HG03095 (cell line): ENCODE data around the gene SETD1A.

Experiments used
- ATAC-seq: cut with Tn5 transposase; IDR thresholded peaks from one replicate; pipeline ENCODE4 v1.9.1; 2021; ENCODE audit warnings: moderate library complexity; ENCODE audit not compliant: unreplicated experiment

The SETD1A gene

GRCh38 chr16:30996985-30997724 lies 39.6 kb downstream of the SETD1A start:
- ATAC-seq, result peak; percentile 64

DNA sequence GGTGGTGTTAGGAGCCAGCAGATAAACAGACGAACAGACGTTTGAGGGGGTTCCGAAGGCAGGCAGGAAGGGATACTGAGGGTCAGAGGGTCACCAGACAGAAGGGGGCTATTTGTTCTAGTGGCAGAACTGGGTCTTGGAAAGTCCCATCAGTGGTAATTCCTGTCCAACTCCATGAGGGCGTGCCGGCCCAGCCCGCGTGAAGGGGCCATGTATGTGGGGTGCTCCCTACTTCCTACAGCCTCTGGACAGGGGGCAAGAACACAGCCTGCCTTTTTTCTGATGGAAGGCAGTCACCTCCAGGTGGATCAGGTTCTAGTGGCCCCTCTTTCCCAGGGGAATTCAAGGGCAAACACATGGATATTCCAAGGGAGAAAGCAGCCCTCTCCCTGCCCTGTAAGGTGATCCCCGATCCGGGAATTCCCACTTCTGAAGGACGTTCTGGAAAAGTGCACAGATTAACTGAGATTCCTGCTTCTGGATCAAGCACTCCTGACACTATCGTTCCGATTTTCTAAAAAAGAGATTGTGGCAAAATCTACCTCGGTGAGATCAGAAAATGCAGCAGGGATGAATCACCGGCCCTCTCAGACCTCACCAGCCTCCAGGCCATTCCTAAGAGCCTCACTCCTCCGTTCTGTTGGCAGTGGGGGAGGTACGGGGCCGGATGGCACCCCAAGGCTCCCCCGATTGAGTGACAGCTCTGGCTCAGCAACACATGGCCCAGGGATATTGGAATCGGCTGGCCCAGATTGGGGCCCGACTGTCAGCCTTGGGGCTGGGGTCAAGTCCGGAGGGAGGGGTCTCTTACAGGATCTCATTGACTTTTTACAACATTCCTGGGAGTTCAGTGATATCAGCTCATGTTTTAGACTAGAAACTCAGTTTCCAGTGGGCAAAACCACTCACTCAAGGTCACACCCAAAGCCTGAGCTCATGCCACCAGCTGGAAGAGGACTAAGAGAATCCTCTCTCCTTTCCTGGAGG lies 40.5 kb downstream of the SETD1A start:
- ATAC-seq, result no peak

DNA sequence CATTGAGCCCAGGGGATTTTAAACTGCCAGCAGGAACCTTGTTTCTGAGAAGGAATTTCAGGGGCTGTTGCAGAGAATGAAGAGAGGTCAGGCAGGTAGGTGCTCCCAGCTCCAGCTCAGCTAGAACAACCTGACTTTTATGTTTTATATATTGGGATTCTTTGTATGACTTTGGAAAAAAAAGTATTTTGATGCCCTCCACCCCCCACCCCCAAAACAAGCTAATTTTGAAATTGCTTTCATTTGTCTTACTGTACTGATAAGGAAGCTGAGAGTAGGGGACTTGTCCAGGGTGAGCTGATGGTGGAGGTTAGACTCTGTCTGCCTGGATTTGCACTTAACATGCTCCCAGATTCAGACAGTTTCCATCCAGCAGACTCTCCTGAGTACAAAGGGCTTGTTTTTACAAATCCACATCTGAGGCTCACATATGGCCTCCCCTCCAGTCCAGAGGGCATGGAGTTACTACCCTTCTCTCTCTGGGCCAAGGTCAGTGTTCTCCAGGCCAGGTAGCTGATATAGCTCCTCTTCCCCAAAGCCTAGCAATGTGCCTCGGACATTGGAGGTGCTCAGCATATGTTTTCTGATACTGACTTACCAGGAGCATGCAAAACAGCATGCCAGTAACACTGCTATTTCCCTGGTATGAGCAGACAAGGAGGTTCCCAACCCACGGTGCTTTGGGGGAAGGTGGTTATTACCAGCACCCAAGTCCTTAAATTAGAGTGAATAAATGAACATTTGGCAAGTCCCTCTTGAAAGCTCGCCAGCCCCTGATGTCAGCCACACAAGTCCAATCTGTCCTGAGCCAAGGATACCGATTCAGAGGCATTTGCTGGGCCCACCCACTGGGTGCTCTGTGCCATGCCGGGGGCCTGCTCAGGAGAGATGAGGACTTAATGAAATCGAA lies 41.6 kb downstream of the SETD1A start:
- no peak for ATAC-seq

DNA sequence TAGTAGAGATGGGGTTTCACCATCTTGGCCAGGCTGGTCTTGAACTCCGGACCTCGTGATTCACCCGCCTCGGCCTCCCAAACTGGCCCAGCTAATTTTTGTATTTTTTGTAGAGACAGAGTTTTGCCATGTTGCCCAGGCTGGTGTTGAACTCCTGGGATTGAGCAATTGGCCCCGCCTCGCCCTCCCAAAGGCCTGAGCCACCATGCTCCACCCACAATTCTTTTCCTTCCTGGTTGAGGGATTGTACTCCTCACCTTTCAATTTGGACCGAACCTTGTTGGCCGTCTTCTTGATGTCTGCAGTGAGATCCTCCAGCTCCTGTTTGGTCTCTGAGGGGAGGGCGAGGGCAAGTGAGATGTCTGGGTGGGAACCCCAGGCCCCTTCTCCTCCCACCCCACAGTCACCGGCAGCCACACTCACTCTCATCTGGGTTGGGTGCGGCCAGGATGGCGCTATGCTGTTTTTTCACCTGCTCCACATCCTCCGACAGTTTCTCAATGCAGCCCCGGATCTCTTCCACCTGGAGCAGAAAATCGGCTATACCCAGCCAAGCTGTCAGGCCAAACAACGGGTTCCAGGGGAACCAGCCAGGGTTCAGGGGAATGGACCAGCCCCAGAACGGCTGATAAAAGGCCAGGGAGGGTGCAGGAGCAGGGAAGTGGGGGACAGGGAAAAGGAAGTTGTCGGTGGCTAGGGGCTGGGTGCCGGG lies 43.3 kb downstream of the SETD1A start:
- ATAC-seq, result no peak

DNA sequence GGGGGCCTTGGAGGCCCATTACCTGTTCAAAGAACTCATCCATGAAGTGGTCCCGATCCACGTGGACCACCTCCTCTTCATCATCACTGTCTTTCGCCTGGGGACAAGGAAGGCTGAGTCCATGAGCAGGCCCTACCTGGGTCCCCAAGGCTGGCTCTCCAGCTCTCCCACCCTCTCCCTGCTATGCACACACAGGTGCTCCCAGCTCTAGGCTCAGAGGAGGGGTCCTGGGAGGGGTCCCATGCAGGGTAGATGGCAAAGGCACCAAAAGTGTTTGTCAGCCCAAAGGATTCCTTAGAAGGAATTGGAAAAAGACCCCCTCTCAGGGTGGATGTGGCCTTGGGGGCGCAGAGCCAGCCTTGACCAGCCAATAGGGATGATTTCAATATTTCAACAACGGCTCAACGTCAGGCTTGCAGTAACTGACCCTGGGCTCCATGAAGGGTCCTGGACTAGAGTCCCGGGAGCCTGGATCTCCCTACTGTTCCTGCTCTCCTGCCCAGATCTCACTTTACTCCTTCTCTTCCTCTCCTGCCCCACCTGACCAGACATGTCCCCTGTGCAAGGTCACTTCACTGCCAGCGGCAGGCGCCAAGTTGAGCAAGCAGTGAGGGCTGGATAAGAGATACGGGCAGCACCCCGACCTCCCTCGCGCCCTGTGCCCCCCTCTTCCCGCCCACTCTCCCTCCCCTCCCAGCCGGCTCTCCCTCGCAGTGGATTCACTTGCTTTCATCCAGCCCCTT lies 44.1 kb downstream of the SETD1A start:
- ATAC-seq, result no peak

- ATAC-seq, result no peak
These were observed 44.7 kb downstream of the SETD1A start for GRCh38 chr16:31002250-31002700.

GRCh38 chr16:31002862-31003341 lies 45.3 kb downstream of the SETD1A start:
- no peak for ATAC-seq

- ATAC-seq, result no peak
These were observed 46.2 kb downstream of the SETD1A start for GRCh38 chr16:31003744-31004143.

DNA sequence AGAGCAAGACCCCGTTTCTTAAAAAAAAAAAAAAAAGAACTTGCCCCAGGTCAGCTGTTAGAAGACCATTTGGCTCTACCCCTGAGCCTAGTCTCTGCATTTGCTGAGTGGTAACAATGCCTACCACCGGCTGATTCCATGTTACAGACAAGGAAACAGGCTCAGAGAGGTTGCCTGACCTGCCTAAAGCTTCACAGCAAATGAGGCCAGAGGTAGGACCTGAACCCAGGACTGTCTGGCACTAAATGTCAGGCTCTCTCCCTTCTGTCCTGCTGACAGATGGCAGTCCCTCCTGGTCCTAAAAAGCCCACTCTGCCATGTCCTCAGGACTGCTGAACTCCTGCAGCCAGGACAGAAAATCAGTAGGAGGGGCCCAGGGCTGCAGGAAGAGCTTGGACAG lies 47.1 kb downstream of the SETD1A start:
- no peak for ATAC-seq

GRCh38 chr16:31005350-31006085 lies 48.0 kb downstream of the SETD1A start:
- no peak for ATAC-seq

- ATAC-seq, result no peak
These were observed 48.5 kb downstream of the SETD1A start for GRCh38 chr16:31006086-31006385.

DNA sequence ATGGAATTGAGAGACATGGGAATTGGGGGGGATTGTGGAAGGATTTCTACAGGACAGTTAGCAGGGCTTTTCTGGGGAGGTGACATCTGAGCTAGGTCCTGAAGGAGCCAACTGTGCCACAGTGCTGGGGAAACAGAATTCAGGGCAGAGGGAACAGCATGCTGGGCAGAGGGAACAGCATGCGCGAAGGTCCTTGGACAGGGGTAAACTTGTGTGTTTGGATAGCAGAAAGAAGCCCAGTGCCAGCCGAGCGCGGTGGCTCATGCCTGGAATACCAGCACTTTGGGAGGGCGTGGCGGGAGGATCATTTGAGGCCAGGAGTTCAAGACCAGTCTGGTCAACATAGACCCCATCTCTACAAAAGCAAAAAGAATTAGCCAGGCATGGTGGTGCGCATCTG lies 49.0 kb downstream of the SETD1A start:
- no peak for ATAC-seq

DNA sequence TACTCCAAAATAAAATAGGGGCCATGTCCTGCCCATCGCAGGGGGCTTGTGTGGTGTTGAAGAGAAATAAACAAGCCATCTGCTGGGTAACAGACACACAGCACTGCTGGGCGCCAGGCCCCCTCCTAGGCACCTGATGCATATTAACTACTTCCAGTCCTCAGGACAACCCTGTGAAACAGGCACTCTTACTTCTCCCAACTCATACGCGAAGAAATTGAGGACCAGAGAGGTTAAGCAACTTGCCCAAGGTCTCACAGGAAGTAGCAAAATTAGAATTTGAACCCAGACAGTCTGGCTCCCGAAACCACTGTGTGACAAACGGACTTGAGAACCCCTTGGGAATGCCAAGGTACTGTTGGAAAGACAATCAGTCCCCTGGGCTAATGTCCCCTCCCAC lies 50.1 kb downstream of the SETD1A start:
- no peak for ATAC-seq

DNA sequence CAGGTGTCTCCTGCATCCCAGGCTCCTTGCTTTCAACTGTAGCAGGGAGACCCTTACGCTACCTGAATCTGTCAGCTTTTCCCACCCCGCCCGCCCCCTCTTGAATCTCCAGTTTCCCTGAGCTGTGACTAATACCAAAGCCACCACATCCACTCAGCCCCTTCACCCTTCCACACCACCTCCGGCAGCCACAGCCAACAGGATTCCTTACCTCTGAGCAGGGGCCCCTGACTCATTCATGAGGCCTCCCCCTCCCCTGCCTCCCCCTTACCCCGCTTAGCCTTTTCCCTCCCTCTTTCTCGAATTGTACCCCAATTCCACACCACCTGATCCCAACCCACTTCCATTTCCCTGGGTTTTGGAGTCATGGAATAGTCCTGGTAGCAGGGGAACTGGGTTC lies 50.6 kb downstream of the SETD1A start:
- no peak for ATAC-seq

GRCh38 chr16:31008551-31008950 lies 51.0 kb downstream of the SETD1A start:
- ATAC-seq, result no peak

DNA sequence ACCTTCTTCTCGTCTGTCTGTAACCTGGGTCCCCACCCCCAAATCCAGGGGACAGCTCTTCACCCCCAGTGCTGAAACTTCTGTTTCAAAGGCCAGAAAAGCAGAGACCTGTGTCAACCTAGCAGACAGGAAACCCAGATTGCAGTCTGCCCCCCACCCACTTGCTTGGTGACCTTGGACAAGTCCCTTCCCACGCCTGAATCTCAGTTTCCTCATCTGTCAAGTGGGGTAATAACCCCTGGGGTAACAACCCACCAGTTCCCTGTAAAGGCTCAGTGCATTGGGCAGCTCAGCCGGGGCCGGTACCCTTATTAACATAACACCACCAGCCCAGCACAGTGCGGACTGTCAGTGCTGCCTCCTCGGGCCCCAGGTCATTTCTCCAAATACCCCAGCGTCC lies 51.6 kb downstream of the SETD1A start:
- ATAC-seq, result no peak

GRCh38 chr16:31009894-31010584 lies 52.5 kb downstream of the SETD1A start:
- ATAC-seq, result no peak

GRCh38 chr16:31010585-31011325 lies 53.2 kb downstream of the SETD1A start, which contains the start of gene STX1B:
Gene STX1B (minus strand): TSS chr16:31010638. CDS start chr16:31010396, 242 bp downstream.
- no peak for ATAC-seq
